Vagina (tissue), 2 donors: ENCODE results near the gene CYP4F11. TPM values are rescaled to one million over a fixed set of nuclear protein-coding genes. Genes with fewer than 3 reads are reported as not detected.
"Not testable (repeated sequence)": the region's sequence is repeated elsewhere in the genome, so short reads cannot be mapped to it uniquely, and the experiment has no call there.

Source experiments
- DNase-seq, 2 donors: peaks; one replicate each; pipeline ENCODE4 v3.0.0-alpha.2; 2017; ENCODE audit errors: extremely low spot score in 2 of 2
- H3K27ac ChIP-seq: fragments of 200-600 bp; sonication (generic); one replicate; pipeline ENCODE4 v1.5.1; 2019
- H3K27me3 ChIP-seq: fragments of 200-600 bp; sonication (generic); one replicate; pipeline ENCODE4 v1.5.1; 2019
- H3K36me3 ChIP-seq, 2 donors: fragments of 200-600 bp; sonication (generic); one replicate each; pipeline ENCODE4 v1.5.1; 2017 to 2019
- H3K4me1 ChIP-seq: fragments of 200-600 bp; sonication (generic); one replicate; pipeline ENCODE4 v1.5.1; 2019
- H3K4me3 ChIP-seq, 2 donors: fragments of 200-600 bp; sonication (generic); 1 replicate in 1 of 2; 2 replicates in 1 of 2; pipeline ENCODE4 v1.5.1; 2016 to 2019
- H3K9me3 ChIP-seq: fragments of 200-600 bp; sonication (generic); one replicate; pipeline ENCODE4 v1.5.1; 2019
- POLR2A ChIP-seq, 2 donors: fragments of 450-650 bp; IDR thresholded peaks; one replicate each; pipeline ENCODE4 v1.6.1; 2017; ENCODE audit warnings: antibody characterized with exemption in 2 of 2, mild to moderate bottlenecking in 2 of 2, moderate library complexity in 2 of 2
- POLR2AphosphoS5 ChIP-seq, 2 donors: sonication (generic); formaldehyde crosslinking; IDR thresholded peaks; one replicate each; pipeline ENCODE4 v1.9.0; 2017; ENCODE audit warnings: antibody characterized with exemption in 2 of 2, mild to moderate bottlenecking in 2 of 2, low read depth in 1 of 2; ENCODE audit not compliant: insufficient read depth in 1 of 2
- intact Hi-C: fragments of 100-400 bp; cut with DNase I; formaldehyde crosslinking; loops from one replicate; pipeline ENCODE4 v1.15.1; 2023
- total RNA-seq: library from RNA; depleted of rRNA; stranded (reverse); fragments of >200 nt; gene quantifications from one replicate; pipeline ENCODE4 v1.2.3, GENCODE V29; 2016
- TF ChIP-seq, protein P1 (sequence below), 3 experiments: fragments of 450-650 bp in 2 of 3; fragments of 200-600 bp in 1 of 3; sonication (generic) in 1 of 3; IDR thresholded peaks; one replicate each; pipeline ENCODE4 v1.5.1; 2017 to 2019; ENCODE audit warnings: antibody characterized with exemption in 3 of 3, mild to moderate bottlenecking in 2 of 3, moderate library complexity in 2 of 3

Gene CYP4F11
- total RNA-seq, 1 donor from 2014 or later, result 5.6 TPM

DNA sequence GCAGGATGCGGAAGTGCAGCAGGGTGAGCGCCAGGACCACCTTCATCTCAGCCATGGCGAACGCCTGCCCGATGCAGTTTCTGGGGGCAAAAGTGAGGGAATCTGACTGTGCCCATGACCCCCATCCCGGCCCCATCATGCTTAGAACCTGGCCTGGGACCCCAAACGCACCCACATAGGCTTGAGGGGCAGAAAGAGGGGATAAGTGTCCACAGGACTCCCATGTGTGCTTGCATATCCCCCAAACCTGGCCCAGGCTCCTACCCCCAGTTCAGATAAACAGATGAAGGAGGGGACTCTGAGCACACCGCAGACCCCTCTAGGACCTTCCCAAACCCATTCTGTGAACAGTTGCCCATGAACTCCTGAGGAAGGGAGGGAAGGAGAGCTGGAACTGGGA, 20.5 kb downstream of the CYP4F11 start:
- no peak for TF ChIP-seq POLR2AphosphoS5 (IDR thresholded peaks at IDR 0.05; ENCODE audit: insufficient read depth in 1 of 2, low read depth in 1 of 2)
- no peaks in the 10 kb centered on the region for H3K36me3 ChIP-seq
- H3K27me3 ChIP-seq, result no peaks in the 10 kb centered on the region
- H3K9me3 ChIP-seq, result no peaks in the 10 kb centered on the region
- intact Hi-C loops, result no loop called here
- H3K4me1 ChIP-seq, result no peaks in the 10 kb centered on the region
- H3K27ac ChIP-seq, result no peak overlapping the region
- peak; percentile 56 to 77 for DNase-seq
- H3K4me3 ChIP-seq, result no peak overlapping the region

DNA sequence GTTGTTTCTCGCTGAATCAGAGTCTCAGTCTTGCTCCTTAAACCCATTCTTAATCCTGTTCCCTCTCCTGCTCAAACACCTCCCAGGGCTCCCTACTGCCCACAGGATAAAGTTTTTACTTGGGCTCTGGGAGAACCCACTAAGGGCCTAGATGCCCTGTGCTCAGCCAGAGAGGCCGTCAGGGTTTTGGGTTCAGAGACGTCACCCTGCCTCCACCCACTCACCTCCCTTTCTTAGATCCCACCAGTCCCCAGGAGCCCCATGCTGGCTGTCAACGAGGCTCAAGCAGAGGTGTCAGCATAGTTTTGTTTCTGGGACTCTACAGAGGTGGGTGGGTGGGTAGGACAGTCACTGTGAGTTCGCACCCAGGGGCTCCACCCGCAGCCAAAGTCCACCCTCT, 20.9 kb downstream of the CYP4F11 start:
- no peaks in the 10 kb centered on the region for H3K4me1 ChIP-seq
- no peak overlapping the region for H3K27ac ChIP-seq
- intact Hi-C loops, result no loop called here
- TF ChIP-seq POLR2A (IDR thresholded peaks at IDR 0.05) (no peak), POLR2AphosphoS5 (IDR thresholded peaks at IDR 0.05; ENCODE audit: insufficient read depth in 1 of 2, low read depth in 1 of 2) (no peak)
- TF ChIP-seq, protein P1, sequence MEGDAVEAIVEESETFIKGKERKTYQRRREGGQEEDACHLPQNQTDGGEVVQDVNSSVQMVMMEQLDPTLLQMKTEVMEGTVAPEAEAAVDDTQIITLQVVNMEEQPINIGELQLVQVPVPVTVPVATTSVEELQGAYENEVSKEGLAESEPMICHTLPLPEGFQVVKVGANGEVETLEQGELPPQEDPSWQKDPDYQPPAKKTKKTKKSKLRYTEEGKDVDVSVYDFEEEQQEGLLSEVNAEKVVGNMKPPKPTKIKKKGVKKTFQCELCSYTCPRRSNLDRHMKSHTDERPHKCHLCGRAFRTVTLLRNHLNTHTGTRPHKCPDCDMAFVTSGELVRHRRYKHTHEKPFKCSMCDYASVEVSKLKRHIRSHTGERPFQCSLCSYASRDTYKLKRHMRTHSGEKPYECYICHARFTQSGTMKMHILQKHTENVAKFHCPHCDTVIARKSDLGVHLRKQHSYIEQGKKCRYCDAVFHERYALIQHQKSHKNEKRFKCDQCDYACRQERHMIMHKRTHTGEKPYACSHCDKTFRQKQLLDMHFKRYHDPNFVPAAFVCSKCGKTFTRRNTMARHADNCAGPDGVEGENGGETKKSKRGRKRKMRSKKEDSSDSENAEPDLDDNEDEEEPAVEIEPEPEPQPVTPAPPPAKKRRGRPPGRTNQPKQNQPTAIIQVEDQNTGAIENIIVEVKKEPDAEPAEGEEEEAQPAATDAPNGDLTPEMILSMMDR (IDR thresholded peaks at IDR 0.05), result no peak
- H3K9me3 ChIP-seq, result no peaks in the 10 kb centered on the region
- DNase-seq, result peak in 1 of 2 donors; percentile 61
- no peaks in the 10 kb centered on the region for H3K27me3 ChIP-seq
- no peak overlapping the region for H3K4me3 ChIP-seq
- no peaks in the 10 kb centered on the region for H3K36me3 ChIP-seq

DNA sequence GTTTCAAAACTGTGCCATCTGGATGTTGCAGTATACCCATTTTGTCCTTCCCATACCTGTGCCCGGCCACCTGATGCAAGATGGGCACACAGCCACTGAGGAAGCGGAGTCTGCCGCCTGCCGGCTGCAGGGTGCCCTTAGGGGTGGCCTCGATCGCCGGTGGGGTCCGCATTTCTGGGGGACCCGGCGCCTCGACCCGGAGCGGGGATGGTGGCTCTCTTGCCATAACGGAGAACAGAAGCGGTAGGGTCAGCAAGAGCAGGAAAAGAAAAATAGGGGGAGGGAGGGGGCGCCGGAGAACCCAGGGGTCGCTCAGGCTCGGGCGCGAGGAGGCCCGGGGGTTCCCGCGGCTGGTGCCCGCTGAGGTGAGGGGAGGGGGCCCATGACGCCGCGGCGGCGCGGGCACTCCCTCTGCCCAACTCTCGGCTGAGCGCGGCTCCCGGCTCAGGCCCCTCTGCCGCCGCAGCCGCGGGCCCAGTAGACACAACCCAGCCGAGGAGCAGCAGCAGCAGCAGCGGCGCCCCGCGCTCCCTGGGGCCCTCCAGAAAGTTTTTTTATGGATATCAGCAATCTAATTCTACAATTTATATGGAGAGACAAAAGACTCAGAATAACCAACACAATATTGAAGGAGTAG, 22.6 kb downstream of the CYP4F11 start:
- peak in 1 of 2 donors; percentile 44 for DNase-seq
- Histone ChIP-seq H3K4me3 (no peak overlapping the region), H3K9me3 (no peaks in the 10 kb centered on the region), H3K27ac (no peak overlapping the region), H3K4me1 (no peaks in the 10 kb centered on the region), H3K27me3 (no peaks in the 10 kb centered on the region), H3K36me3 (no peaks in the 10 kb centered on the region)
- intact Hi-C loops, result no loop called here
- TF ChIP-seq POLR2AphosphoS5 (IDR thresholded peaks at IDR 0.05; ENCODE audit: insufficient read depth in 1 of 2, low read depth in 1 of 2) (no peak), POLR2A (IDR thresholded peaks at IDR 0.05) (no peak)
- TF ChIP-seq, protein P1 (IDR thresholded peaks at IDR 0.05), result no peak

DNA sequence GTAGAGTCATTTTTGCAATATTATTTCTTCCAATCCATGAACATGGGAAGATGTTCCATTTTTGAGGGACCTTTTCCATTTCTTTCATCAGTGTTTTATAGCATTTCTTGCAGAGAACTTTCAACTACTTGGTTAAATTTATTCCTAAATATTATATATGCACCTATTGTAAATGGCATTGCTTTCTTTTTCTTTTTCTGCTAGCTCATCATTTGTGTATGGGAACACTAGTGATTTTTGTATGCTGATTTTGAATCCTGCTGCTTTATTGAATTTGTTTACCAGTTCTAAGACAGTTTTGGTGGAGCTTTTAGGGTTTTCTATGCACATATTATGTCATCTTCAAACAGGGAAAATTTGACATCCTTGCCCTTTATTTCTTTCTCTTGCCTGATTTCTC, 29.3 kb downstream of the CYP4F11 start:
- intact Hi-C loops, result no loop called here
- DNase-seq, result no peak
- no peak overlapping the region for H3K27ac ChIP-seq
- H3K9me3 ChIP-seq, result no peaks in the 10 kb centered on the region
- no peak overlapping the region for H3K4me3 ChIP-seq
- H3K4me1 ChIP-seq, result no peaks in the 10 kb centered on the region
- no peaks in the 10 kb centered on the region for H3K36me3 ChIP-seq
- TF ChIP-seq POLR2AphosphoS5 (IDR thresholded peaks at IDR 0.05; ENCODE audit: insufficient read depth in 1 of 2, low read depth in 1 of 2) (no peak), POLR2A (IDR thresholded peaks at IDR 0.05) (no peak)
- TF ChIP-seq, protein P1 (IDR thresholded peaks at IDR 0.05), result no peak
- H3K27me3 ChIP-seq, result no peaks in the 10 kb centered on the region

GRCh38 chr19:15902898-15903297, 31.4 kb downstream of the CYP4F11 start:
- H3K27ac ChIP-seq, H3K36me3 ChIP-seq, H3K9me3 ChIP-seq, H3K27me3 ChIP-seq, H3K4me1 ChIP-seq, DNase-seq, H3K4me3 ChIP-seq, intact Hi-C loops: not testable (repeated sequence)

- Histone ChIP-seq H3K27ac (no peak overlapping the region), H3K27me3 (no peaks in the 10 kb centered on the region), H3K4me1 (no peaks in the 10 kb centered on the region), H3K36me3 (no peaks in the 10 kb centered on the region), H3K4me3 (no peak overlapping the region), H3K9me3 (no peaks in the 10 kb centered on the region)
- no peak for DNase-seq
- no peak for TF ChIP-seq POLR2AphosphoS5 (IDR thresholded peaks at IDR 0.05; ENCODE audit: insufficient read depth in 1 of 2, low read depth in 1 of 2)
- TF ChIP-seq POLR2A (IDR thresholded peaks at IDR 0.05), result no peak
- TF ChIP-seq, protein P1 (IDR thresholded peaks at IDR 0.05), result no peak
- intact Hi-C loops, result no loop called here
These were observed 32.1 kb downstream of the CYP4F11 start for GRCh38 chr19:15902254-15902653.
